ENCODE results near the gene AK4.

GRCh38 chr1:65159801-65160523, 12.0 kb downstream of the AK4 start:
- TF ChIP-seq CTCF (IDR thresholded peaks at IDR 0.05 in 4 of 5, conservative IDR thresholded peaks at IDR 0.05 in 1 of 5) = no peak
- no peak for TF ChIP-seq POLR2A (IDR thresholded peaks at IDR 0.05)
